ENCODE data around the gene CEACAM16.
"Not testable (repeated sequence)": the region's sequence is repeated elsewhere in the genome, so short reads cannot be mapped to it uniquely, and the experiment has no call there.

CEACAM16 gene

GRCh38 chr19:44702551-44703176 lies 3.7 kb downstream of the CEACAM16 start:
- in situ Hi-C loops (cut with HindIII; ENCODE audit: low sequenced_read_pairs): no loop called here

DNA sequence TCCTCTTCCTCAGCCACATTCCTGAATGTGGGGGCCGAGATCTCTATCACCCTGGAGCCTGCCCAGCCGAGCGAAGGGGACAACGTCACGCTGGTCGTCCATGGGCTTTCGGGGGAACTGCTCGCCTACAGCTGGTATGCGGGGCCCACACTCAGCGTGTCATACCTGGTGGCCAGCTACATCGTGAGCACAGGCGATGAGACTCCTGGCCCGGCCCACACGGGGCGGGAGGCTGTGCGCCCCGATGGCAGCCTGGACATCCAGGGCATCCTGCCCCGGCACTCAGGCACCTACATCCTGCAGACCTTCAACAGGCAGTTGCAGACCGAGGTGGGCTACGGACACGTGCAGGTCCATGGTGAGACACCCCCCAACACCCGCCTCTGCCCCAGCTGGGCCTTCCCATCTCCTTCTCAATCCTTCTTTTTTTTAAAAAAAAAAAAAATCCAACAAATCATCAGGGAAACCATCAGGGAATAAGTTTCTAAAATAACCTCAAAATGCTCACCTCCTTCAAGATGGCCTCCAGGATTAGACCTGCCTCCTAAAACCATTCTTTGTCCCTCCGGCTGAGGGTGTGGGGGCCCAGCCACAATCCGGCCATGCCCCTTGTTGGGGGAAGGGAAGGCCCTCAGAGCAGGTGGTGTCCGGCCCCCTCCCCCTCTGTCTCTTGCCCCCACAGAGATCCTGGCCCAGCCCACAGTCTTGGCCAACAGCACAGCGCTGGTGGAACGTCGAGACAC lies 4.6 kb downstream of the CEACAM16 start:
- in situ Hi-C loops (cut with HindIII; ENCODE audit: low sequenced_read_pairs): no loop called here

DNA sequence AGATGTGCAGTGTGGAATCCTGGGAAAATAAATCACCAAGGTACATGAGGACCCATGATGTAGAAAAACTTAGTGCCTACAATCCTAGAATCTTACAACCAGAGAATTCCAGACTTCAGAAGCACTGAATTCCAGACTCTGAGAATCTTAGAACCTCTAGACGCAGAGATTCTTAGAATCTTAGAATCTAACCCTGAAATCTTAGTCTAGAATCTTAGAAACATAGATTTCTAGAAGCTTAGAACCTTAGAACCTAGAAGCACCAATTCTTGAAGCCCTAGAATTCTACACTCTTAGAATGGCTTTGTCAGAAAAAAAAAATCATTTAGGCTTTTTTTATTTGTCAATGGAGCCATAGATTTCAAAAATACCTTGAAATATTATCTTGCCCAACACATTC lies 6.0 kb downstream of the CEACAM16 start:
- in situ Hi-C loops (cut with HindIII; ENCODE audit: low sequenced_read_pairs): no loop called here

DNA sequence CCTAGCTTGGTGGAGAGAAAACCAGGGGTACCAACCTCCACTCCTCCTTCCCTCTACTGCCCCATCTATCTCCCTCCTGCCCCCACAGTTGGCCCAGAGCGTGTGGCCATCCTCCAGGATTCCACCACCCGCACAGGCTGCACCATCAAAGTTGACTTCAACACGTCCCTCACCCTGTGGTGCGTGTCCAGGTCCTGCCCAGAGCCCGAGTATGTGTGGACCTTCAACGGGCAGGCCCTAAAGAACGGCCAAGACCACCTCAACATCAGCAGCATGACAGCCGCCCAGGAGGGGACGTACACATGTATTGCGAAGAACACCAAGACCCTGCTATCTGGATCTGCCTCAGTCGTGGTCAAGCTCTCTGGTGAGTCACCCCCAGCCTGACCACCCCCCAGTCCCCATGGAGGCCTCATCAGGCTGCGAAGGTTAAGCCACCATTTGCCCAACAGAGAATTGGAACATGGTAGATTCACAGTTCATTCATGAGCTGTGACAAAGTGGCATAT lies 6.6 kb downstream of the CEACAM16 start:
- in situ Hi-C loops (cut with HindIII; ENCODE audit: low sequenced_read_pairs): no loop called here

DNA sequence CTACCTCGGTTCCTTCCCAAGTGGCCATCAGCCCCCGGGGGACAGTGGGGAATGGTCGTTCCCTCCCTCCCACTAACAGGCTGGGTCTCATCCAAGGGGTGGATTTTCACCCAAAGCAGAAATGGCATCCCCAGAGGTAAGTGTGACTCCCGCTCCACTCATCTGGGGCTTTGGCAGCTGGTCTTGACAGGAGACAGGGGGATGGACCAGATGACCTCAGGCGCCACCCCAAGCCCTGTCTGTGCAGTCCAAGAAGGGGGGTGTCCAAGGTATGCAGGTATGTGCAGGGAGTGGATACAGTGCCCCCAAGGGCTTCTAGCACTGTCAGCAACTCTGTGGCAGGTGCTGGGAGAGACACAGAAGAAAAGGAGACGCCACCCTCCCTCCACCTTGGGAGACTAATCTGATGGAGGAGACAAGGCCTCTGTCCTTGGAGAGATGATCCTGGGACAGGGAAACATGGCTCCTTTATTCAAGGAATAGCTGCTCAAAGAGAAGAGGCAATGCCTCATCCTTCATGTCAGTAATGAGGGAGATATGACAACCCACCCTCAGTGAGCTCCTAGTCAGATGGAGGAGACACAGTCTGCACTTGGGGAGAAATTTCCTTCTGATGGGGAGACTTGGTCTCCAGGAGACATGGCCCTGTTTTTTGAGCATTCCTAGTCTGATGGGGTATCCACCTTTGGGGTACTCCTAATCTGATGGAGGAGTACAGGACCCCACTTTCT lies 7.7 kb downstream of the CEACAM16 start:
- in situ Hi-C loops (cut with HindIII; ENCODE audit: low sequenced_read_pairs): no loop called here

GRCh38 chr19:44707794-44708193 lies 8.8 kb downstream of the CEACAM16 start:
- in situ Hi-C loops (cut with HindIII; ENCODE audit: low sequenced_read_pairs): no loop called here

DNA sequence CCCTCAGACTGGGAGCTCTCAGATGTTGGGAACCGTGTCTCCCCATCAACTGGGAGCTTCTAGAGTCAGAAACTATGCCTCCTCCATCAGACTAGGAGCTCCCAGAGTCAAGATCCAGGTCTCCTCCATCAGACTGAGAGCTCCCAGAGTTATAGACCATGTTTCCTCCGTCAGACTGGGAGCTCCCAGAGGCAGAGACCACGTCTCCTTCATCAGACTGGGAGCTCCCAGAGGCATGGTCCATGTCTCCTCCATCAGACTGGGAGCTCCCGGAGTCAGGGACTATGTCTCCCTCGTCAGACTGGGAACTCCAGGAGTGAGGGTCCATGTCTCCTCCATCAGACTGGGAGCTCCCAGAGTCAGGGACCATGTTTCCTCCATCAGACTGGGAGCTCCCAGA lies 10.0 kb downstream of the CEACAM16 start:
- in situ Hi-C loops (cut with HindIII; ENCODE audit: low sequenced_read_pairs): no loop called here

DNA sequence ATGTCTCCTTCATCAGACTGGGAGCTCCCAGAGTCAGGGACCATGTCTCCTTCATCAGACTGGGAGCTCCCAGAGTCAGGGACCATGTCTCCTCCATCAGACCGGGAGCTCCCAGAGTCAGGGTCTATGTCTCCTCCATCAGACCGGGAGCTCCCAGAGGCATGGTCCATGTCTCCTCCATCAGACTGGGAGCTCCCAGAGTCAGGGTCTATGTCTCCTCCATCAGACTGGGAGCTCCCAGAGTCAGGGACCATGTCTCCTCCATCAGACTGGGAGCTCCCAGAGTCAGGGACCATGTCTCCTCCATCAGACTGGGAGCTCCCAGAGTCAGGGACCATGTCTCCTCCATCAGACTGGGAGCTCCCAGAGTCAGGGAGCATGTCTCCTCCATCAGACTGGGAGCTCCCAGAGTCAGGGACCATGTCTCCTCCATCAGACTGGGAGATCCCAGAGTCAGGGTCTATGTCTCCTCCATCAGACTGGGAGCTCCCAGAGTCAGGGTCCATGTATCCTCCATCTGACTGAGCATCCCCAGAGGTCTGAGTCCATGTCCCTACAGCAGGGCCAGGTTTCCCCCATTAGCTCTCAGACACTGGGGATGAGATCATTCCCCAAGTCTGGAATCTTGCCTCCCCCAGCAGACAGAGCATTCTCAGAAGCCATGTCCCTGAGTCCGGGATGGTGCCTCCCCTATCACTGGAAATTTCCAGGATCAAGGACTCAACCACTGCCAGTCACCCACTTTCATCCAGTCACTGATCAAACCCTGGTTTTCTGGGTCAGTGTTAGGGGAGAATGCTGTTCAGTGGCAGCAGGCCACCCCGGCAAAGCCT lies 10.7 kb downstream of the CEACAM16 start:
- in situ Hi-C loops (cut with HindIII; ENCODE audit: low sequenced_read_pairs): loop anchor here (10.0 kb wide), 1 partner anchor 95 kb away; the partner anchor contains the start of gene BCAM

DNA sequence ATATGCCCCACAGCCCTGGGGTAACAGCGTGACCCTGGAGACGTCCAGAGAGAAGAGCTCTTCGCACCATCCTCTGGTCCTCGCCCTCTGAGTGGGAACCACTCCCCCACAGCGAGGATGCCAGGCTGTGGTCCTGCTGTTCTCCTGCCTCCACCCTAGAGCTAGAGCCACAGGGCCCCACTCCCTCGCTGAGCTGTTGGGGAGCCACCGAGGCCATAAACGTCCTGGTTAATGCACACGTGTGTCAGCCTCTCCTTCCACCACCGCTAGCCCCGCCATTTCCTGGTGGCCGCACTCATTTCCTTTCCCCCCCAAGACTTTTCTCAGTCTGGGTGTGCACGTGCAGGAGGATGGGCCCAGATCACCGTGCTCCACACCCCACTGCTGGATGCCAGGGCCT lies 11.5 kb downstream of the CEACAM16 start:
- in situ Hi-C loops (cut with HindIII; ENCODE audit: low sequenced_read_pairs): loop anchor here (10.0 kb wide), 1 partner anchor 94 kb away; the partner anchor contains the start of gene BCAM

GRCh38 chr19:44712864-44713515 lies 14.0 kb downstream of the CEACAM16 start:
- in situ Hi-C loops (cut with HindIII; ENCODE audit: low sequenced_read_pairs): loop anchor here (10.0 kb wide), 1 partner anchor 92 kb away; the partner anchor contains the start of gene BCAM

GRCh38 chr19:44714597-44715169 lies 15.7 kb downstream of the CEACAM16 start:
- in situ Hi-C loops (cut with HindIII; ENCODE audit: low sequenced_read_pairs): loop anchor here (10.0 kb wide), 1 partner anchor 90 kb away; the partner anchor contains the start of gene BCAM

- in situ Hi-C loops (cut with HindIII; ENCODE audit: low sequenced_read_pairs): loop anchor here (10.0 kb wide), 1 partner anchor 87 kb away; the partner anchor contains the start of gene BCAM
Observed at GRCh38 chr19:44717603-44718002, 18.7 kb downstream of the CEACAM16 start.

DNA sequence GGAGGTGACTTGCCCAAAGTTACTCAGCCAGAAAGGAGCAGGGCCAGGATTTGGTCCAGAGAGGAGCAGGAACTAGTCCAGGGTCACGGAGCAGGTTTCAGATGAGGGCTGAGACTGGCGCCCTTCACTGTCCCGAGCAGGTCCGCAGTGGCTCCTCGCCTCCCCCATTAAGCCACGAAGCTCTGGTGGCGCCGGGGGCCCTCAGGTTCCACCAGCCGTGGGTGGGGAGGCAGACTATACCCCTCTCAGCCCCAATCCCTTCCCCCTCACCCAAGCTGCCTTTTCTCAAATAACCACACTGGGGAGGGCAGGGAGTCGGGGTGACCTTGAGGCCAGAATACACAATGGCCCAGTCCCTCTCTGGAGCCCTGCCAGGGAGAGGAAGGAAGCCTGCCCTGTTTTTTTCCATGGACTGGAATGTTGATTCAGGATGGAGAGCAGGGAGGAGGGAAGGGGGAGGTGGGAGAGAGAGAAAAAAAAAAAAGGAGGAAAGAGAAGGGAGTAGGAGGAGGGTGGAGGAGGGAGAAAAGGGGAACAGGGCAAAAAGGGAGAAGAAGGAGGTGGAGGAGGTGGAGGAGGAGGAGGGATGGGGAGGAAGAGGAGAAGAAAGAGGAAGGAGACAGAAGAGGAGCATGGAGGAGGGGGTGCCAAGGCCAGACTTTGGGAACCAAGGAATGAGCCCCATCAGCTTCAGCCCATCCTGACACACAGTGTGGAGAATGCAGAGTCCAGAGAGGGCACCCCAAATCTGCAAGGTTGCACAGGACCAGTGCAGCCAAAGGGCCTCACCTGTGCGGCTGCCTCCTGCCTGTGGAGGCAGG lies 19.7 kb downstream of the CEACAM16 start:
- in situ Hi-C loops (cut with HindIII; ENCODE audit: low sequenced_read_pairs): loop anchor here (10.0 kb wide), 1 partner anchor 86 kb away; the partner anchor contains the start of gene BCAM

DNA sequence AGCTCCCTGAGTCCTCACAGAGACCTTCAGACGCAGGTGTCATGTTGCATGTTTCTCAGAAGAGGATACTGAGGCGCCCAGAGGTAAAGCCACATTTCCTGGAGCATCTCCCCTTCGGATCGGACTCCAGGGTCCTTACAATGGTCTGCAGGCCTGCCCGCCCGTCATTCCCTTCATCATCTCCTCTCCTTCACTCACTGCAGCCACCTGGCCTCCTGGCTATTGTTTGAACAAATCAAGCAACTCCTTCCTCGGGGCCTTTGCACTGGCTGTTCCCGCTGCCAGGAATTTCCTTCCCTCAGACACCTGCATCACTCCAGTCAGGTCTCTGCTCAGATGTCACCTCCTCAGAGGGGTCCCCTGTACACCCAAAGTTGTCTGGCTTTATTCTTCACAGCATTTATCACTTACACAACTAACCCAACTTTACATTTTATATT lies 20.3 kb downstream of the CEACAM16 start:
- in situ Hi-C loops (cut with HindIII; ENCODE audit: low sequenced_read_pairs): loop anchor here (10.0 kb wide), 1 partner anchor 86 kb away; the partner anchor contains the start of gene BCAM

DNA sequence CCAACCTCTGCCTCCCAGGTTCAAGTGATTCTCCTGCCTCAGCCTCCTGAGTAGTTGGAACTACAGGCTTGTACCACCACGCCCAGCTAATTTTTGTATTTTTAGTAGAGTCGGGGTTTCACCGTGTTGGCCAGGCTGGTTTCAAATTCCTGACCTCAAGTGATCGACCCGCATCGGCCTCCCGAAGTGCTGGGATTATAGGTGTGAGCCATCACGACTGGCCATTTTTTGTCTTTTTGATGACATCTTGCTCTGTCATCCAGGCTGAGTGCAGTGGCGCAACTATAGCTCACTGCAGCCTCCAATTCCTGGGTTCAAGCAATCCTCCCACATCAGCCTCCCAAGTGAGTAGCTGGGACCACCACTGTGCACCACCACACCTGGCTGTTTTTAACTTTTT lies 21.4 kb downstream of the CEACAM16 start:
- in situ Hi-C loops (cut with HindIII; ENCODE audit: low sequenced_read_pairs): not testable (repeated sequence)

DNA sequence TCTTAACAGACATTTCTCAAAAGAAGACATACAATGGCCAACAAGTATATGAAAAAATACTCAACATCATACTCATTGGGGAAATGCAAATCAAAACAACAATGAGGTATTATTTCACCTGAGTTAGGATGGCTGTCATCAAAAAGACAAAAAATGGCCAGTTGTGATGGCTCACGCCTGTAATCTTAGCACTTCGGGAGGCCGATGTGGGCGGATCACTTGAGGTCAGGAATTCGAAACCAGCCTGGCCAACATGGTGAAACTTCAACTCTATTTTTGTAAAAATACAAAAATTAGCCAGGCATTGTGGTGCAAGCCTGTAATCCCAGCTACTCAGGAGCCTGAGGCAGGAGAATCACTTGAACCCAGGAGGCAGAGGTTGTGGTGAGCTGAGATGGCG lies 22.0 kb downstream of the CEACAM16 start:
- in situ Hi-C loops (cut with HindIII; ENCODE audit: low sequenced_read_pairs): no loop called here

- in situ Hi-C loops (cut with HindIII; ENCODE audit: low sequenced_read_pairs): not testable (repeated sequence)
Observed at GRCh38 chr19:44721369-44721768, 22.4 kb downstream of the CEACAM16 start.

Data from DLD1 (cell line).